22Rv1 (cell line): ENCODE data around the gene CACNA1C.

ENCODE experiments used
- CTCF ChIP-seq: fragments of 450-650 bp; IDR thresholded peaks from 2 replicates; pipeline ENCODE4 v1.5.1; 2017; ENCODE audit warnings: mild to moderate bottlenecking
- ZFX ChIP-seq: fragments of 450-650 bp; IDR thresholded peaks from 2 replicates; pipeline ENCODE4 v1.6.1; 2017; ENCODE audit warnings: antibody characterized with exemption, borderline replicate concordance

- TF ChIP-seq CTCF (no peak), ZFX (no peak)
Observed at GRCh38 chr12:2211119-2211518, 158.3 kb downstream of the CACNA1C start.
